ENCODE data around the gene SNX6. TPM values are rescaled to one million over a fixed set of nuclear protein-coding genes. Genes with fewer than 3 reads are reported as not detected.
"Not testable (repeated sequence)": the region's sequence is repeated elsewhere in the genome, so short reads cannot be mapped to it uniquely, and the experiment has no call there.

SNX6 gene
- total RNA-seq, 1 experiment from 2014 or later = 64.2 TPM

DNA sequence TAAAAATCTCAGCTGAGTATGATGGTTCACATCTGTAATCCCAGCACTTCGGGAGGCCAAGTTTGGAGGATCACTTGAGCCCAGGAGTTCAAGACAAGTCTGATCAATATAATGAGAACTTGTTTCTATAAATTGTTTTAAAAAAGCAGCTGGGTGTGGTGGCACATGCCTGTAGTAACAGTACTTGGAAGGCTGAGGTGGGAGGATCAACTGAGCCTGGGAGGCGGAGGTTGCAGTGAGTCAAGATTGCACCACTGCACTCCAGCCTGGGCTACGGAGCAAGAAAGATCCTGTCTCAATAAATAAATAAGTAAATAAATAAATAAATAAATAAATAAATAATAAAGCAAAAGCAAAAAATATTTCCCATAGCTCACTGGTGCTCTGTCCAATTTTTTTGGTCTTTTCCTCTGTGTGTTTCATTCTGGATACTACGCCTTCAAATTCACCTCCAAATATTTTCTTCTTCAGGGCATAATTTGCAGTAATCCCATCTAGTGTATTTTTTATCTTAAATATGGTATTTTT, 32.7 kb upstream of the SNX6 start:
- H3K4me1 ChIP-seq (ENCODE audit: insufficient read depth, low read length, poor library complexity, severe bottlenecking) = peaks cover 13% of the 10 kb centered on the region
- CTCF ChIA-PET = no interaction called here
- intact Hi-C loops (cut with micrococcal nuclease; ENCODE audit: unreplicated experiment) = no loop called here
- no peak overlapping the region for H3K4me3 ChIP-seq (ENCODE audit: low read depth, low read length, poor library complexity, severe bottlenecking)
- no peak for DNase-seq (ENCODE audit: low spot score)
- TF ChIP-seq EZH2 (IDR thresholded peaks at IDR 0.05; ENCODE audit: borderline replicate concordance, low read depth, low read length, poor library complexity, severe bottlenecking) = no peak
- TF ChIP-seq, protein P1, sequence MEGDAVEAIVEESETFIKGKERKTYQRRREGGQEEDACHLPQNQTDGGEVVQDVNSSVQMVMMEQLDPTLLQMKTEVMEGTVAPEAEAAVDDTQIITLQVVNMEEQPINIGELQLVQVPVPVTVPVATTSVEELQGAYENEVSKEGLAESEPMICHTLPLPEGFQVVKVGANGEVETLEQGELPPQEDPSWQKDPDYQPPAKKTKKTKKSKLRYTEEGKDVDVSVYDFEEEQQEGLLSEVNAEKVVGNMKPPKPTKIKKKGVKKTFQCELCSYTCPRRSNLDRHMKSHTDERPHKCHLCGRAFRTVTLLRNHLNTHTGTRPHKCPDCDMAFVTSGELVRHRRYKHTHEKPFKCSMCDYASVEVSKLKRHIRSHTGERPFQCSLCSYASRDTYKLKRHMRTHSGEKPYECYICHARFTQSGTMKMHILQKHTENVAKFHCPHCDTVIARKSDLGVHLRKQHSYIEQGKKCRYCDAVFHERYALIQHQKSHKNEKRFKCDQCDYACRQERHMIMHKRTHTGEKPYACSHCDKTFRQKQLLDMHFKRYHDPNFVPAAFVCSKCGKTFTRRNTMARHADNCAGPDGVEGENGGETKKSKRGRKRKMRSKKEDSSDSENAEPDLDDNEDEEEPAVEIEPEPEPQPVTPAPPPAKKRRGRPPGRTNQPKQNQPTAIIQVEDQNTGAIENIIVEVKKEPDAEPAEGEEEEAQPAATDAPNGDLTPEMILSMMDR (conservative IDR thresholded peaks at IDR 0.05; ENCODE audit: low read depth, low read length) = no peak
- no peaks in the 10 kb centered on the region for H3K27me3 ChIP-seq (replicated peaks; ENCODE audit: insufficient read depth, low read depth, low read length, poor library complexity)
- POLR2A ChIA-PET (ENCODE audit: low non-redundant PET) = no interaction called here
- H3K27ac ChIP-seq (ENCODE audit: low read depth, low read length, poor library complexity, severe bottlenecking) = no peak overlapping the region
- H3K9me3 ChIP-seq (ENCODE audit: low read depth, low read length, poor library complexity, severe bottlenecking) = no peaks in the 10 kb centered on the region
- no TSS peak for BruUV-seq (replicated peaks)
- H3K36me3 ChIP-seq (ENCODE audit: insufficient read depth, low read length, poor library complexity, severe bottlenecking) = no peaks in the 10 kb centered on the region

DNA sequence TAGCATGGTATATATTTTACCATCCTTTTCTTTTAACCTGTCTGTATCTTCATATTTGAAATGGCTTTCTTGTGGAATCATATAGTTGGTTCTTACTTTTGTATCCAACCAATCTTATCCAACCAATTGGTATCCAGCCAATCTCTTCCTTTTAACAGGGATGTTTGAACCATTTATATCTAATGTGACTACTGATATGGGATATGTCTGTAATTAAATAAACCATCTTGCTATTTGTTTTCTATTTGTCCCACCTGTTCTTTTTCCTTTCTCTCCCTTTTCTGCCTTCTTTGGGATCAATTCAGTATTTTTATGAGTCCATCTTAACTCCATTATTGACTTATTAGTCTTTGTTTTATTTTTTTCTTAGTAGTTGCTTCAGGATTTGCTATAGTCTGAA, 30.8 kb upstream of the SNX6 start:
- H3K27ac ChIP-seq (ENCODE audit: low read depth, low read length, poor library complexity, severe bottlenecking) = no peak overlapping the region
- no peaks in the 10 kb centered on the region for H3K36me3 ChIP-seq (ENCODE audit: insufficient read depth, low read length, poor library complexity, severe bottlenecking)
- ChIA-PET CTCF (no interaction called here), POLR2A (ENCODE audit: low non-redundant PET) (interaction anchor here (0.5 kb wide), 1 partner anchor 731 kb away, joined by 4 read pairs; no protein-coding TSS in a partner anchor)
- DNase-seq (ENCODE audit: low spot score) = no peak
- TF ChIP-seq, protein P1 (conservative IDR thresholded peaks at IDR 0.05; ENCODE audit: low read depth, low read length) = no peak
- no peak for TF ChIP-seq EZH2 (IDR thresholded peaks at IDR 0.05; ENCODE audit: borderline replicate concordance, low read depth, low read length, poor library complexity, severe bottlenecking)
- H3K27me3 ChIP-seq (replicated peaks; ENCODE audit: insufficient read depth, low read depth, low read length, poor library complexity) = no peaks in the 10 kb centered on the region
- no TSS peak for BruUV-seq (replicated peaks)
- peaks cover 4% of the 10 kb centered on the region for H3K4me1 ChIP-seq (ENCODE audit: insufficient read depth, low read length, poor library complexity, severe bottlenecking)
- no peaks in the 10 kb centered on the region for H3K9me3 ChIP-seq (ENCODE audit: low read depth, low read length, poor library complexity, severe bottlenecking)
- H3K4me3 ChIP-seq (ENCODE audit: low read depth, low read length, poor library complexity, severe bottlenecking) = no peak overlapping the region
- intact Hi-C loops (cut with micrococcal nuclease; ENCODE audit: unreplicated experiment) = no loop called here

DNA sequence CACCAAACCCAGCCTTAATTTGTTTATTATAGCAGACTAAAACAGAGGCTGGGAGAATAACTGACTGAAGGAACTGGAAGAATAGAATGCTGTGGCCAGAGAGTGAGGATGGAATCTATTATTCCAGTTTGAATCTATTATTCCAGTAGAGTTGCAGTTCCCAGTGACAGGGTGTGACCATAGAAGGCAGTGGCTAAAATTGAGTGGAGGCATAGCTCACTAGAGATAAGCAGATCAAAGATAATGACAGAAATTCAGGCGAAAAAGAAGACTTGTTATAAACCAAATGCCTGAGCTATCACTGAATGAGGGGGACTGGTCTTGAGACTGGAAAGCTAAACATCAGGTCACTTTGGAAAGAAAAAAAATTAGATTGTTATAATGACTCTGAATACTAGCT, 26.0 kb upstream of the SNX6 start:
- Histone ChIP-seq H3K9me3 (ENCODE audit: low read depth, low read length, poor library complexity, severe bottlenecking) (no peaks in the 10 kb centered on the region), H3K27me3 (replicated peaks; ENCODE audit: insufficient read depth, low read depth, low read length, poor library complexity) (no peaks in the 10 kb centered on the region), H3K4me1 (ENCODE audit: insufficient read depth, low read length, poor library complexity, severe bottlenecking) (no peaks in the 10 kb centered on the region), H3K4me3 (ENCODE audit: low read depth, low read length, poor library complexity, severe bottlenecking) (no peak overlapping the region), H3K36me3 (ENCODE audit: insufficient read depth, low read length, poor library complexity, severe bottlenecking) (no peaks in the 10 kb centered on the region), H3K27ac (ENCODE audit: low read depth, low read length, poor library complexity, severe bottlenecking) (no peak overlapping the region)
- DNase-seq (ENCODE audit: low spot score) = no peak
- no TSS peak for BruUV-seq (replicated peaks)
- no peak for TF ChIP-seq EZH2 (IDR thresholded peaks at IDR 0.05; ENCODE audit: borderline replicate concordance, low read depth, low read length, poor library complexity, severe bottlenecking)
- TF ChIP-seq, protein P1 (conservative IDR thresholded peaks at IDR 0.05; ENCODE audit: low read depth, low read length) = no peak
- CTCF ChIA-PET = no interaction called here
- POLR2A ChIA-PET (ENCODE audit: low non-redundant PET) = no interaction called here
- intact Hi-C loops (cut with micrococcal nuclease; ENCODE audit: unreplicated experiment) = no loop called here

DNA sequence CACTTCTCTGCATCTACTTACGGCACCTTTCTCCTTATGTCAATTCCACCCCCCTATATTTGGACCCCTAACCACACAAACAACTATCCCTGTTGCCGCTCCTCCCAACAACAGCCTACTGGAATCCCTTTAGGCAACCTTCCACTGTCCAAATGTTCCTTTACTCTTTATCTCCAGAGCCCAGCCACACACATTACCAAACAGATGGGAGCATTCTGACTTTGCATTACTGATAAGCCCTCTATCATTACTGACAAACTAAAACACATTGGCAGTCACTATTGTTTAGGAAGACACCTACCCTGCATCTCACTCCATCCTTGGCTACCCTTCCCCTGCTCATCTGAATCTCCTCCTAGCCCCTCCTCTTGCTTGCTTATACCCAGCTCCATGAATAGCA, 23.1 kb upstream of the SNX6 start:
- H3K27ac ChIP-seq (ENCODE audit: low read depth, low read length, poor library complexity, severe bottlenecking); H3K36me3 ChIP-seq (ENCODE audit: insufficient read depth, low read length, poor library complexity, severe bottlenecking); H3K27me3 ChIP-seq (replicated peaks; ENCODE audit: insufficient read depth, low read depth, low read length, poor library complexity); DNase-seq (ENCODE audit: low spot score); H3K4me3 ChIP-seq (ENCODE audit: low read depth, low read length, poor library complexity, severe bottlenecking); intact Hi-C loops (cut with micrococcal nuclease; ENCODE audit: unreplicated experiment); CTCF ChIA-PET; H3K9me3 ChIP-seq (ENCODE audit: low read depth, low read length, poor library complexity, severe bottlenecking); H3K4me1 ChIP-seq (ENCODE audit: insufficient read depth, low read length, poor library complexity, severe bottlenecking); BruUV-seq (replicated peaks); POLR2A ChIA-PET (ENCODE audit: low non-redundant PET): not testable (repeated sequence)

DNA sequence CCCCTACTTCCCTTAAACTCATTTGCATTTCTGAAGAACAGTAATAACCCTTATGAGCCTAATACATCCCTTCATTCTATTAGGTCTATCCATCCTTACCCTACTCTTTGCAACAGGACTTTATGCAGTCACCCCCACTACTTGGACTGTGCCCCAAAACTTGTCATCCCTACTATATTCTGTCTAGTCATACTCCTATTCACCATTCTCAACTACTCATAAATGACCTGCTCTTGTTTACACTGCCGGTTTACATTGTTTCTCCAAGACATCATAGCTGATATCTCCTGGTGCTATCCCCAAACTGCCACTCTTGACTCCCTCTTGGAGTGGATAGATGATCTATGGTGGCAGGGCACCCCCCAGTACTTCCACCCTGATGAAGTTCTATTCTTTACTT, 22.4 kb upstream of the SNX6 start:
- BruUV-seq (replicated peaks); POLR2A ChIA-PET (ENCODE audit: low non-redundant PET): not testable (repeated sequence)

More for the DNA sequence above, 22.4 kb upstream of the SNX6 start:
- H3K27me3 ChIP-seq (replicated peaks; ENCODE audit: insufficient read depth, low read depth, low read length, poor library complexity); intact Hi-C loops (cut with micrococcal nuclease; ENCODE audit: unreplicated experiment); H3K9me3 ChIP-seq (ENCODE audit: low read depth, low read length, poor library complexity, severe bottlenecking); H3K27ac ChIP-seq (ENCODE audit: low read depth, low read length, poor library complexity, severe bottlenecking); H3K36me3 ChIP-seq (ENCODE audit: insufficient read depth, low read length, poor library complexity, severe bottlenecking); H3K4me3 ChIP-seq (ENCODE audit: low read depth, low read length, poor library complexity, severe bottlenecking); DNase-seq (ENCODE audit: low spot score); H3K4me1 ChIP-seq (ENCODE audit: insufficient read depth, low read length, poor library complexity, severe bottlenecking); CTCF ChIA-PET: not testable (repeated sequence)
